Measurements from ENCODE around the gene SRP72.

DNA sequence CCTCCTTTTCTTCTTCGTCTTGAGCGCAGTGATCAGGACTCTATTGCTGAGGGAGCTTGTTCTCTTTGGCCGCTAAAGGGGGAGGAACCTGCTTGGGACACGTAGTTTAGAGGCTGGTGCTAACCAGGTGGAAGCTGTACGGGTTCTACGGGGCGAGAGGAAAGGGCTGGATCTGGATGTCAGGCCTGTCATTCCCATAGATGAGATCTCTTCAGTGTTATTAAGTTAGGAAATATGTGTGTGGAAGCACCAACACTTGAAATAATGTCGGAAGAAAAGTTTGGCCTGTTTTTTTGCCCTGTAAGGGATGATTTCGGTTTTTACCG, 643 bp downstream of the SRP72 start:
- TF ChIP-seq, protein P1, sequence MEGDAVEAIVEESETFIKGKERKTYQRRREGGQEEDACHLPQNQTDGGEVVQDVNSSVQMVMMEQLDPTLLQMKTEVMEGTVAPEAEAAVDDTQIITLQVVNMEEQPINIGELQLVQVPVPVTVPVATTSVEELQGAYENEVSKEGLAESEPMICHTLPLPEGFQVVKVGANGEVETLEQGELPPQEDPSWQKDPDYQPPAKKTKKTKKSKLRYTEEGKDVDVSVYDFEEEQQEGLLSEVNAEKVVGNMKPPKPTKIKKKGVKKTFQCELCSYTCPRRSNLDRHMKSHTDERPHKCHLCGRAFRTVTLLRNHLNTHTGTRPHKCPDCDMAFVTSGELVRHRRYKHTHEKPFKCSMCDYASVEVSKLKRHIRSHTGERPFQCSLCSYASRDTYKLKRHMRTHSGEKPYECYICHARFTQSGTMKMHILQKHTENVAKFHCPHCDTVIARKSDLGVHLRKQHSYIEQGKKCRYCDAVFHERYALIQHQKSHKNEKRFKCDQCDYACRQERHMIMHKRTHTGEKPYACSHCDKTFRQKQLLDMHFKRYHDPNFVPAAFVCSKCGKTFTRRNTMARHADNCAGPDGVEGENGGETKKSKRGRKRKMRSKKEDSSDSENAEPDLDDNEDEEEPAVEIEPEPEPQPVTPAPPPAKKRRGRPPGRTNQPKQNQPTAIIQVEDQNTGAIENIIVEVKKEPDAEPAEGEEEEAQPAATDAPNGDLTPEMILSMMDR (IDR thresholded peaks at IDR 0.05; ENCODE audit: low read depth, low read length): no peak
- no peak for TF ChIP-seq EZH2phosphoT487 (IDR thresholded peaks at IDR 0.05; ENCODE audit: low read depth)
